Fibroblast of pulmonary artery (primary cell): ENCODE measurements around the gene MEGF11.

Source experiments
- DNase-seq: peaks from one replicate; pipeline ENCODE4 v3.0.0-alpha.2; 2010; ENCODE audit warnings: low read depth
- H3K4me3 ChIP-seq: replicated peaks from 2 replicates; pipeline ENCODE4 v1.5.1; 2011; ENCODE audit warnings: low read depth, mild to moderate bottlenecking, control low read depth, low read length, moderate library complexity
- CTCF ChIP-seq: IDR thresholded peaks from 2 replicates; pipeline ENCODE4 v1.5.1; 2011; ENCODE audit warnings: mild to moderate bottlenecking, control low read depth, low read length, inconsistent platforms; ENCODE audit errors: missing control alignments

Gene MEGF11

GRCh38 chr15:66232267-66232625 is 21.3 kb downstream of the MEGF11 start:
- H3K4me3 ChIP-seq: no peak overlapping the region
- no peak for DNase-seq
- no peak for TF ChIP-seq CTCF

DNA sequence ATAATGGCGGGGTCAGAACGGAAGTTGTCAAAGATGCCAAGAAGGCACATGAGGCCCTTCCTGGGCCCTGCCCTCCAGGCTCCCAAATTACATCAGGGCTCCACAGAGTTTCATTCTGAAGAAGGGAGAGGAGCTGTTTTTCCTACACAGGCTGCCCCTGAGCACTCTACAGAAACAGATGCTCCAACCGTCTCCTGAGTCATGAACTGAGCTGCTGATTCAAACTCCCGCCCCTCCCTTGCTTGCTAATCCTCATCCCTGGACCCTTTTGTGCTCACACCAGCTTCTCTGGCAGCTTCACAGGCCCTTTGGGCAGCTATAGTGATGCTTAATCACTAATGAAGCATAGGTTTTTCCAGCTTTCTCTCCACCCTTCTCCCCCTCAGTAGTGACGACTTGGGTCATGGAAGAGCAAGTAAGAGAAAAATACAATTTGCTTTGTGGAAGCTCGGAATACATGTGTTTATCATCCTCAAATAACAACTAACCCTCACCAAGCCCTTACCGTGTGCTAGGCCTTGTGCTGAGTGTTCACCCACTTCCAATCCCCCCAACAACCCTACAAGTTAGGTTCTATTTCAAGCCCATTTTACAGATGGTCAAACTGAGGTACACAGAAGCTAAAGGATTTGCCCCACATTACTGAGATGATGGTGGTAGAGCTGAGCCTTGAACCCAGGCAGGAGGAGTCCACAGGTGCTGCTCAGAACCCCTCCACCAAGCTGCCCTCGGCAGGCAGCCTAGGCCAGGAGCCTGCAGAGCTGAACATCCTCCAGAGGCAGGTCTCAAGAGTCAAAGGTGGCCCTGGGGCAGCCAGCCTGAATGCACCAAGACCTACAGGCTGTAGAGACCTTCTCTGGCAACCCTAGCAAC is 21.9 kb downstream of the MEGF11 start:
- no peak for DNase-seq
- TF ChIP-seq CTCF: no peak
- no peak overlapping the region for H3K4me3 ChIP-seq

DNA sequence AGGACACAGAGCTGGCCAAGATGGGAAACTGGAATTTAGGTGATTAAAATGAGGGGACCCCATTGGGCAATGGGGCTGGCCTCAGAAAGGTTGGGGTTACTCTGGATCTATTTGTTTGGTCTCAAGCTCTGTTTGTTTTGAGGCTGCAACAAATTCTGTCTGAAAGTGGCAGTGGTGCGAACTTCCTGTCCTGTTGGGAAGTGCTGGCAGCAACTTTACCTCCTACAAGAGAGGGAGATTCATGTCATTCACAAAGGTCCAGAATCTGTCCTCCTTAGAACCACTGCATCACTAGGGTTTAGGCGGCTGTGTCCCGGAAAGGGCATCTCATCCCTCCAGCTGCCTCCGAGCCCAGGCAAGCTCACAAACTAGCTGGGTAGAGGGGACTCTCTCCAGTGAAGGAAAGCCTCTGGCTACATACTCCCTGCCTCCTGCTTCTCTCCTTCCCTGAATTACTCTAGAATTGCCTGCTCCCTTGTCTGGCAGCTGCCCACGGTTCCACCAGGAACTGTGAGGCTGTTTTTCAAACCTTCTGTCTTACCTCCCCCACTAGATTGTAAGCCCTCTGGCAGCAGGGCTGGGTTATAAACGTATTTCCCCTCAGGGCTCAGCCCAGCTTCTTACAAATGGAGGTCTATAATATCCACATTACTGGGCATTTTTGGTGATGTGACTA is 23.6 kb downstream of the MEGF11 start:
- TF ChIP-seq CTCF: no peak
- DNase-seq: no peak
- no peak overlapping the region for H3K4me3 ChIP-seq

DNA sequence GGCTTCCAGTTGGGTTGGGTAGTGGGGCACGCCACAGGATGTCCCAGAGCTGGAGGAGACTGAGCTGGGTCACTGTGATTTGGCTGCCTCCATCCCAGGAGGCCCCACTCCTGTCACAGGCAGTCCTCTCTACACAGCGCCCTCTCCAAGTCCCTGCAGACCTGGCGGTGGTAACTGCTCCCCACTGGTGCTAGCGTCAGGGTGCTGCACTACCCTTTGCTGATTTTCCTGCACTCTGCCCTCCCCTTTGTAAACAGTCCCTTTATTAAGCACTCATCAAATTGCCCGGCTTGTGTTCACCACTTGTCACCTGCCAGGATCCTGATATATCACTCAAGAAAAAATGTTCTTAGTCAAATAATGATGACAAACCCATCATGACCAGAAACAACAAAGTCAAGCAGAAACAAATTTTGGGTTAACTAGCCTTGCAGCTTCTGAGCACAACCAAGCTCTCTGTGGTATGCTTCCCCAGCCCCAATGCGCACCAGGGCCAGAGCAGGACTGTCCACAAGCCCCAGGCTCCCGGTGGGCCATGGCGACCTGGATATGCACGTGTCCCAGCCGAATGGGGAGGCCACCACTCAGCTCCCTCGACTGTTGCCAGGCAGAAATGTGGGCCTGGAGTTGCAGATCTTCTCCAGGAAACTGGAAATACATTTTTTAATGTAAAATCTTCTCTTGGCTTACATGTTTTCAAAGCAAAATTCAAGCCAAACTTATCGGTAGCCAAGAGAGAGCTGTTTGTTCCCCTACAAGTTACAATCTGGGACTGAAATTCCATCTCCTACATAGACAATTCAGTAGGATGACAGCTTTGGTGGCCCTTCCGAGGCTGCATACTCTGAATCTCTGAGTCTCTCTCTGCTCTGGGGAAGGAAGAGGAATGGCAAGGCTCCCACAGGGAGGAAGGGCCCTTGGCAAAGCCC is 24.5 kb downstream of the MEGF11 start:
- no peak for TF ChIP-seq CTCF
- DNase-seq: no peak
- H3K4me3 ChIP-seq: no peak overlapping the region

GRCh38 chr15:66226736-66227135 is 26.8 kb downstream of the MEGF11 start:
- no peak for DNase-seq
- H3K4me3 ChIP-seq: no peak overlapping the region
- no peak for TF ChIP-seq CTCF

GRCh38 chr15:66225656-66226274 is 27.8 kb downstream of the MEGF11 start:
- no peak for TF ChIP-seq CTCF
- H3K4me3 ChIP-seq: no peak overlapping the region
- DNase-seq: no peak
